Tibial nerve (tissue), 4 donors: ENCODE results near the gene C11orf71. TPM values are rescaled to one million over a fixed set of nuclear protein-coding genes. Genes with fewer than 3 reads are reported as not detected.

Experiments used
- DNase-seq, 2 donors: peaks; one replicate each; pipeline ENCODE4 v3.0.0-alpha.2; 2019; ENCODE audit warnings: low spot score in 2 of 2
- H3K27ac ChIP-seq, 4 donors: fragments of 200-600 bp; sonication (generic) in 3 of 4; one replicate each; pipeline ENCODE4 v1.5.1; 2017 to 2019; ENCODE audit warnings: mild to moderate bottlenecking in 1 of 4
- H3K27me3 ChIP-seq, 2 donors: fragments of 200-600 bp; sonication (generic) in 1 of 2; one replicate each; pipeline versions ENCODE4 v1.5.1 to v1.6.0; 2017 to 2019
- H3K36me3 ChIP-seq, 3 donors: fragments of 200-600 bp; sonication (generic); one replicate each; pipeline ENCODE4 v1.5.1; 2018 to 2019
- H3K4me1 ChIP-seq, 4 donors: fragments of 200-600 bp; sonication (generic) in 3 of 4; one replicate each; pipeline ENCODE4 v1.5.1; 2017 to 2019
- H3K4me3 ChIP-seq, 4 donors: fragments of 200-600 bp; sonication (generic) in 3 of 4; one replicate each; pipeline ENCODE4 v1.5.1; 2017 to 2019; ENCODE audit warnings: mild to moderate bottlenecking in 1 of 4, moderate library complexity in 1 of 4
- H3K9me3 ChIP-seq, 4 donors: fragments of 200-600 bp; sonication (generic) in 3 of 4; one replicate each; pipeline ENCODE4 v1.5.1; 2017 to 2019
- CTCF ChIP-seq, 5 experiments: fragments of 200-600 bp in 3 of 5; fragments of 450-650 bp in 2 of 5; sonication (generic) in 3 of 5; IDR thresholded peaks; one replicate each; pipeline ENCODE4 v1.5.1; 2016 to 2019; ENCODE audit warnings: antibody characterized with exemption in 5 of 5, mild to moderate bottlenecking in 3 of 5, moderate library complexity in 2 of 5
- EP300 ChIP-seq, 2 donors: sonication (generic); formaldehyde crosslinking; IDR thresholded peaks; one replicate each; pipeline ENCODE4 v1.6.1; 2017; ENCODE audit warnings: antibody characterized with exemption in 2 of 2, mild to moderate bottlenecking in 1 of 2
- POLR2A ChIP-seq, 2 donors: fragments of 450-650 bp; IDR thresholded peaks; one replicate each; pipeline ENCODE4 v1.6.1; 2017; ENCODE audit warnings: antibody characterized with exemption in 2 of 2, mild to moderate bottlenecking in 2 of 2, moderate library complexity in 2 of 2
- WGBS, 2 donors: methylation state at CpG; one replicate each; pipeline ENCODE4 v1.1.5; 2018; 5-methylcytosine and 5-hydroxymethylcytosine counted together
- total RNA-seq, 4 donors: library from RNA; depleted of rRNA; stranded (reverse); fragments of >200 nt; gene quantifications; one replicate each; pipeline ENCODE4 v1.1.0, GENCODE V29; 2016

The C11orf71 gene
- total RNA-seq, 4 donors from 2014 or later, result 3.3 to 16.0 (median 13.5) TPM

DNA sequence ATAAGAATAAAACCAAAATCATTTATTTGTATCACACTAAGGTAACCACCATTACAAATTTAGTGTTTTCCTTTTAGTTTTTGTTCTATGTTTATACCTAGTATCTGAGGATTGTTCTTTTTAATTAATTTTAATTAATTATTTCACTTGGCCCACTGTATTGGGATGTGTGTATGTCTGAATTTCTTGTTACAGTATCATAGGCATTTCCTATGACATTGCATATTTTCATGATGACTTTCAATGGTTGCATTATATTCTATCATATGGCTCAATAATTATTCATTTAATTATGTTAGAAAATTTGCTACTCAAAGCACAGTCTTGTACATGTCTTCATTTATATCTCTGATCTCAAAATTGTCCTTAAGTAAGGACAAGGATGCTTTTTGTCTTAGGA is 41.0 kb downstream of the C11orf71 start:
- no peak for DNase-seq
- Histone ChIP-seq H3K27me3 (no peaks in the 10 kb centered on the region), H3K9me3 (peaks cover 0 to 4% (median 0%) of the 10 kb centered on the region in 4 donors), H3K4me3 (no peak overlapping the region), H3K4me1 (no peaks in the 10 kb centered on the region), H3K27ac (no peak overlapping the region), H3K36me3 (no peaks in the 10 kb centered on the region)
- no peak for TF ChIP-seq EP300 (IDR thresholded peaks at IDR 0.05)
- TF ChIP-seq POLR2A (IDR thresholded peaks at IDR 0.05), result no peak
- TF ChIP-seq CTCF (IDR thresholded peaks at IDR 0.05), result no peak

GRCh38 chr11:114358716-114359115 is 41.6 kb downstream of the C11orf71 start:
- 62 to 86% methylated on average over 1 of the region's 1 CpG for WGBS, 2 donors
- no peaks in the 10 kb centered on the region for H3K27me3 ChIP-seq
- H3K9me3 ChIP-seq, result peaks cover 0 to 4% (median 0%) of the 10 kb centered on the region in 4 donors
- H3K4me3 ChIP-seq, result no peak overlapping the region
- no peak for DNase-seq
- no peaks in the 10 kb centered on the region for H3K36me3 ChIP-seq
- peaks cover 0 to 5% (median 0%) of the 10 kb centered on the region in 4 donors for H3K4me1 ChIP-seq
- TF ChIP-seq EP300 (IDR thresholded peaks at IDR 0.05), result no peak
- TF ChIP-seq POLR2A (IDR thresholded peaks at IDR 0.05), result no peak
- no peak for TF ChIP-seq CTCF (IDR thresholded peaks at IDR 0.05)
- no peak overlapping the region for H3K27ac ChIP-seq

- Histone ChIP-seq H3K4me1 (peaks cover 0 to 5% (median 0%) of the 10 kb centered on the region in 4 donors), H3K4me3 (no peak overlapping the region), H3K27ac (no peak overlapping the region), H3K36me3 (no peaks in the 10 kb centered on the region), H3K27me3 (no peaks in the 10 kb centered on the region), H3K9me3 (no peaks in the 10 kb centered on the region)
- no peak for TF ChIP-seq EP300 (IDR thresholded peaks at IDR 0.05)
- 40 to 50% methylated on average over 3 of the region's 3 CpGs for WGBS, 2 donors
- DNase-seq, result no peak
These were observed 46.2 kb downstream of the C11orf71 start for GRCh38 chr11:114354076-114354475.

- Histone ChIP-seq H3K9me3 (no peaks in the 10 kb centered on the region), H3K27me3 (no peaks in the 10 kb centered on the region), H3K36me3 (no peaks in the 10 kb centered on the region), H3K4me1 (peaks cover 0 to 5% (median 0%) of the 10 kb centered on the region in 4 donors), H3K27ac (no peak overlapping the region), H3K4me3 (no peak overlapping the region)
- 72 to 76% methylated on average over 3 of the region's 3 CpGs for WGBS, 2 donors
- TF ChIP-seq POLR2A (IDR thresholded peaks at IDR 0.05) (no peak), EP300 (IDR thresholded peaks at IDR 0.05) (no peak), CTCF (IDR thresholded peaks at IDR 0.05) (no peak)
- no peak for DNase-seq
These were observed 46.9 kb downstream of the C11orf71 start for GRCh38 chr11:114353443-114353842.

GRCh38 chr11:114350022-114350421 is 50.3 kb downstream of the C11orf71 start:
- H3K4me3 ChIP-seq, result no peak overlapping the region
- H3K27me3 ChIP-seq, result no peaks in the 10 kb centered on the region
- TF ChIP-seq CTCF (IDR thresholded peaks at IDR 0.05) (no peak), EP300 (IDR thresholded peaks at IDR 0.05) (no peak), POLR2A (IDR thresholded peaks at IDR 0.05) (no peak)
- 84 to 91% methylated on average over 10 of the region's 10 CpGs for WGBS, 2 donors
- H3K36me3 ChIP-seq, result no peaks in the 10 kb centered on the region
- H3K4me1 ChIP-seq, result peaks cover 0 to 16% (median 0%) of the 10 kb centered on the region in 4 donors
- no peaks in the 10 kb centered on the region for H3K9me3 ChIP-seq
- no peak overlapping the region for H3K27ac ChIP-seq
- no peak for DNase-seq

Other genes with a start within 250 kb of the C11orf71 start
- gene NNMT, start 104.1 kb downstream of the C11orf71 start, total RNA-seq, result 1,000 to 10,000 TPM in 1 of 4 donors, 100 to 1,000 TPM in 3; 520 to 1,803 (median 896) TPM
- 10 to 100 TPM; 14.7 to 15.5 (median 15.3) TPM for gene RBM7, start 155 bp upstream of the C11orf71 start, total RNA-seq
- gene REXO2, start 39.0 kb upstream of the C11orf71 start, total RNA-seq, result 100 to 1,000 TPM in 1 of 4 donors, 10 to 100 TPM in 3; 64.9 to 131 (median 96.8) TPM
- gene NXPE1, start 159.4 kb upstream of the C11orf71 start, total RNA-seq, result not detected
- not detected for gene NXPE4, start 195.3 kb upstream of the C11orf71 start, total RNA-seq